Measurements from ENCODE around the gene MLPH.

- TF ChIP-seq CTCF (IDR thresholded peaks at IDR 0.05) (no peak), POLR2A (IDR thresholded peaks at IDR 0.05) (no peak), POLR2AphosphoS5 (IDR thresholded peaks at IDR 0.05; ENCODE audit: insufficient read depth in 1 of 2, low read depth in 1 of 2) (no peak)
Measured at GRCh38 chr2:237530472-237531433, 43.7 kb downstream of the MLPH start.
